Prostate gland (tissue), 2 donors: ENCODE measurements around the gene KRTAP3-1. TPM values are rescaled to one million over a fixed set of nuclear protein-coding genes. Genes with fewer than 3 reads are reported as not detected.

ENCODE experiments used
- DNase-seq: peaks from one replicate; pipeline ENCODE4 v3.0.0-alpha.2; 2019; ENCODE audit warnings: low spot score
- H3K27ac ChIP-seq, 2 donors: fragments of 200-600 bp; sonication (generic); 2 replicates each; pipeline ENCODE4 v1.5.1; 2017 to 2019
- H3K27me3 ChIP-seq: fragments of 200-600 bp; sonication (generic); replicated peaks from 2 replicates; pipeline ENCODE4 v1.5.1; 2019; ENCODE audit not compliant: insufficient read depth
- H3K36me3 ChIP-seq, 2 donors: fragments of 200-600 bp; sonication (generic); 1 replicate in 1 of 2; 2 replicates in 1 of 2; pipeline versions ENCODE4 v1.5.1 to v1.8.1; 2017 to 2019
- H3K4me1 ChIP-seq: fragments of 200-600 bp; sonication (generic); replicated peaks from 2 replicates; pipeline ENCODE4 v1.5.1; 2019
- H3K4me3 ChIP-seq, 2 donors: fragments of 200-600 bp; sonication (generic); 2 replicates each; pipeline ENCODE4 v1.5.1; 2017 to 2019
- H3K9me3 ChIP-seq: fragments of 200-600 bp; sonication (generic); 2 replicates; pipeline ENCODE4 v1.5.1; 2017
- CTCF ChIP-seq, 4 experiments: fragments of 200-600 bp in 2 of 4; fragments of 450-650 bp in 2 of 4; sonication (generic) in 2 of 4; IDR thresholded peaks; 1 replicate in 3 of 4; 2 replicates in 1 of 4; pipeline ENCODE4 v1.5.1; 2016 to 2019; ENCODE audit warnings: antibody characterized with exemption in 4 of 4, mild to moderate bottlenecking in 2 of 4, moderate library complexity in 2 of 4
- POLR2A ChIP-seq: fragments of 450-650 bp; IDR thresholded peaks from one replicate; pipeline ENCODE4 v1.6.1; 2016; ENCODE audit warnings: antibody characterized with exemption, mild to moderate bottlenecking
- POLR2AphosphoS5 ChIP-seq: sonication (generic); formaldehyde crosslinking; IDR thresholded peaks from one replicate; pipeline ENCODE4 v1.6.1; 2017; ENCODE audit warnings: antibody characterized with exemption
- WGBS: methylation state at CpG from one replicate; pipeline ENCODE4 v1.1.5; 2018; 5-methylcytosine and 5-hydroxymethylcytosine counted together
- intact Hi-C: fragments of 100-400 bp; cut with DNase I; formaldehyde crosslinking; loops from one replicate; pipeline ENCODE4 v1.14.2; 2022
- total RNA-seq, 2 donors: library from RNA; depleted of rRNA; stranded (reverse); fragments of >200 nt; gene quantifications; one replicate each; pipeline ENCODE4 v1.1.0, GENCODE V29; 2016

Gene KRTAP3-1
- total RNA-seq, 2 donors from 2014 or later: not detected

GRCh38 chr17:41013606-41014005 is 4.7 kb upstream of the KRTAP3-1 start:
- Histone ChIP-seq H3K27ac (no peak overlapping the region), H3K4me3 (no peak overlapping the region), H3K27me3 (no peaks in the 10 kb centered on the region), H3K36me3 (no peaks in the 10 kb centered on the region), H3K9me3 (no peaks in the 10 kb centered on the region), H3K4me1 (no peaks in the 10 kb centered on the region)
- no peak for DNase-seq
- WGBS: 17% methylated on average over 1 of the region's 1 CpG
- intact Hi-C loops: no loop called here
- TF ChIP-seq POLR2AphosphoS5 (no peak), POLR2A (no peak), CTCF (IDR thresholded peaks at IDR 0.05) (no peak)

- intact Hi-C loops: no loop called here
- DNase-seq: no peak
- no peaks in the 10 kb centered on the region for H3K9me3 ChIP-seq
- H3K36me3 ChIP-seq: no peaks in the 10 kb centered on the region
- H3K27ac ChIP-seq: no peak overlapping the region
- no peaks in the 10 kb centered on the region for H3K27me3 ChIP-seq
- WGBS: 80% methylated on average over 3 of the region's 3 CpGs
- no peak overlapping the region for H3K4me3 ChIP-seq
- TF ChIP-seq CTCF (IDR thresholded peaks at IDR 0.05): no peak
- H3K4me1 ChIP-seq: no peaks in the 10 kb centered on the region
These were observed 4.3 kb upstream of the KRTAP3-1 start for GRCh38 chr17:41013181-41013580.

- 82% methylated on average over 6 of the region's 6 CpGs for WGBS
- H3K27ac ChIP-seq: no peak overlapping the region
- no peak for DNase-seq
- H3K4me1 ChIP-seq: no peaks in the 10 kb centered on the region
- H3K4me3 ChIP-seq: no peak overlapping the region
- intact Hi-C loops: no loop called here
- no peaks in the 10 kb centered on the region for H3K27me3 ChIP-seq
- H3K36me3 ChIP-seq: no peaks in the 10 kb centered on the region
- TF ChIP-seq POLR2AphosphoS5 (no peak), CTCF (IDR thresholded peaks at IDR 0.05) (no peak), POLR2A (no peak)
- H3K9me3 ChIP-seq: no peaks in the 10 kb centered on the region
These were observed 3.6 kb upstream of the KRTAP3-1 start for GRCh38 chr17:41012326-41013120.

DNA sequence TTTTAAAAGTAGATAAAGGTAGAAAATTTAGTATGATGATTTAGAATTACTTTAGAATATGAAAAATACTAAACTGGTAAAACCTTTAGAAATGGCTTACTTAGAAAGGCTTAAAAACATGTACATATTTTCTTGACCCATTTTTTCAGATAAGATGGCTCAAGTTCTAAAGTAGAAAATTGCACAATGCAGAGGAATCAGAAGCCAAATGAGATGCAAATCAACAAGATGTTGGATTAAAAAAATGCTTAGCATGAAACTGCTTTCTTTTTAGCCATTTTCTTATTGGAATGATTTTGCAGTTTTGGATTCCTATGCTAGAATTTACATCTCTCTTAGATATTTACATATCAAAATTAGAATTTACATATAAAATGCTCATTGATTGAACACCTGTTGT is 1.5 kb upstream of the KRTAP3-1 start:
- H3K4me3 ChIP-seq: no peak overlapping the region
- intact Hi-C loops: no loop called here
- no peak for TF ChIP-seq POLR2A
- no peak for TF ChIP-seq CTCF (IDR thresholded peaks at IDR 0.05)
- no peak for TF ChIP-seq POLR2AphosphoS5

GRCh38 chr17:41009936-41010335 is 1.0 kb upstream of the KRTAP3-1 start:
- Histone ChIP-seq H3K4me3 (no peak overlapping the region), H3K4me1 (no peaks in the 10 kb centered on the region), H3K27me3 (no peaks in the 10 kb centered on the region), H3K27ac (no peak overlapping the region), H3K9me3 (no peaks in the 10 kb centered on the region), H3K36me3 (no peaks in the 10 kb centered on the region)
- DNase-seq: no peak
- intact Hi-C loops: no loop called here
- no peak for TF ChIP-seq POLR2A
- no peak for TF ChIP-seq POLR2AphosphoS5
- TF ChIP-seq CTCF (IDR thresholded peaks at IDR 0.05): no peak
- WGBS: 61% methylated on average over 1 of the region's 1 CpG

More for the DNA sequence above, 1.5 kb upstream of the KRTAP3-1 start:
- Histone ChIP-seq H3K27me3 (no peaks in the 10 kb centered on the region), H3K4me1 (no peaks in the 10 kb centered on the region), H3K27ac (no peak overlapping the region), H3K9me3 (no peaks in the 10 kb centered on the region), H3K36me3 (no peaks in the 10 kb centered on the region)
- no peak for DNase-seq
